ENCODE results near the gene ST3GAL2.
"Not testable (repeated sequence)": the region's sequence is repeated elsewhere in the genome, so short reads cannot be mapped to it uniquely, and the experiment has no call there.

Gene ST3GAL2

DNA sequence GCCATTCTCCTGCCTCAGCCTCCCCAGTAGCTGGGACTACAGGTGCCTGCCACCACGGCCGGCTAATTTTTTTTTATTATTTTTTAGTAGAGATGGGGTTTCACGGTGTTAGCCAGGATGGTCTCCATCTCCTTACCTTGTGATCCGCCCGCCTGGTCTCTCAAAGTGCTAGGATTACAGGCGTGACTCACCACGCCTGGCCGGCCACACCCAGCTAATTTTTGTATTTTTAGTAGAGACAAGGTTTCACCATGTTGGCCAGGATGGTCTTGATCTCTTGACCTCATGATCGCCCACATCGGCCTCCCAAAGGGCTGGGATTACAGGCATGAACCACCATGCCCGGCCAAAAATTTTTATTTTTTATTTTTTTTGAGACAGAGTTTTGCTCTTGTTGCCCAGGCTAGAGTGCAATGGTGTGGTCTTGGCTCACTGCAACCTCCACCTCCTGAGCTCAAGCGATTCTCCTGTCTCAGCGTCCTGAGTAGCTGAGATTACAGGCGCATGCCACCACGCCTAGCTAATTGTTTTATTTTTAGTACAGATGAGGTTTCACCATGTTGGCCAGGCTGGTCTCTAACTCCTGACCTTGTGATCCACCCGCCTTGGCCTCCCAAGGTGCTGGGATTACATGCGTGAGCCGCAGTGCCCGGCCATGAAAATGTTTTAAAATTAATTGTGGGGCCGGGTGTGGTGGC lies 52.5 kb downstream of the ST3GAL2 start:
- not testable (repeated sequence) for DNase-seq (ENCODE audit: low read depth)

GRCh38 chr16:70383421-70383960 lies 55.4 kb downstream of the ST3GAL2 start:
- no peak for DNase-seq (ENCODE audit: low read depth)

GRCh38 chr16:70381604-70382342 lies 57.1 kb downstream of the ST3GAL2 start:
- DNase-seq (ENCODE audit: low read depth): no peak

DNA sequence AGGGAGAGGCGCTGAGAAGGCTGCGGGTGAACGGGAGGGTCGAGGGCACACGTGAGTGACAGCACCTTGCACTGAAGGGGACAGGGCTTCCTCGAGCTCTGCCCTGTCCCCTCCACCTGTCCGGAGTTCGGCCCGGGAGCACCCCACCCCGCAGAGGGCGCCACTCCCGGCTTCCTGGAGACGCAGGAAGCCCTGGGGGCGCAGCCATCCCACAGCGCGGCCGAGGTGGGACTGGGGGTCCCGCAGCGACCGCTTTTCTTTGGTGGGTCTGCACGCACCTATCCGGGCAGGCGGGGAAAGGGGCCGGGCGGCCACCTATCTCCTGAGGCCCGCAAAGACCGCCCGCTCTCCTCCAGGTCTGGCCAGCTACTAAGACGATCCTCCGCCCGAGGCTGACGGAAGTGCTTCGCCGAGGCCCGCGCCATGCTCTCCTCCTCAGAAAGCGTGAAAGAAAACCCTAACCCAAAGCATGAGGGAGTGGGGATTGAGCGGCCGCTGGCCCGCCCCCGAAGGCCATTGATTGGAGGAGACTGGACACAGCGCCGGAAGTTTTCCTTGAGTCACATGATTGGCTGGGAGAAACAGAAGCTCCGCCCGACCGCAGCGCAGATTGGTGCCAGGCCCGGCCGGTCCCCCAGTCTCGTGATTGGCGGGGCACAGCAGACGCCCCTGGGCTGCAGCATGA lies 57.8 kb downstream of the ST3GAL2 start:
- DNase-seq (ENCODE audit: low read depth): peak; percentile 96

GRCh38 chr16:70380248-70380918 lies 58.5 kb downstream of the ST3GAL2 start:
- DNase-seq (ENCODE audit: low read depth): peak; percentile 88

DNA sequence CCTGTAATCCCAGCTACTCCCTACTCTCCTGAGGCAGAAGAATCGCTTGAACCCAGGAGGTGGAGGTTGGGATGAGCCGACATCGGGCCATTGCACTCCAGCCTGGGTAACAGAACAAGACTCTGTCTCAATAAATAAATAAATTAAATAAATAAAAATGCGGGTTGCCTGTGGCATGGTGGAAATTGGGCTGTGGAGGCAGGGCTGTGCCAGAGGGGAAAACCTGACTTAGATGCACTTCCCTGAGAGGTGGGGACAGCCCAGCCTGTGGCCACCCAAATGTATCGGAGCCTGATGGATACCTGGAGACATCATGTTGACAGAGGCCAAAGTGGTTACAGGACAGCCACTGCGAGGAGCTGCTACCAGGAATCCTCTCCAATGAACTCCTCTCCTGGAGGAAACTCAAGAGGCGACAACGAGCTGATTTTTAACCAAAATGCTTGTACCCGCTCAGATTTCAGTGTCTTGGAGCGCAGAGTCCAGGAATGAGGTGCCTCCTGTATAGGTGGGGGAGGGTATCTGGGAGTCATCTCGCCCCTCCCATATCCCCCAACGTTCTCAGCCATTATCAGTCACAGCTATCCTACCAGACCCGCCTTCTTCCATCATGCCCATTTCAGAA lies 59.9 kb downstream of the ST3GAL2 start:
- no peak for DNase-seq (ENCODE audit: low read depth)

- DNase-seq (ENCODE audit: low read depth): no peak
Measured at GRCh38 chr16:70377782-70378181, 61.1 kb downstream of the ST3GAL2 start.

DNA sequence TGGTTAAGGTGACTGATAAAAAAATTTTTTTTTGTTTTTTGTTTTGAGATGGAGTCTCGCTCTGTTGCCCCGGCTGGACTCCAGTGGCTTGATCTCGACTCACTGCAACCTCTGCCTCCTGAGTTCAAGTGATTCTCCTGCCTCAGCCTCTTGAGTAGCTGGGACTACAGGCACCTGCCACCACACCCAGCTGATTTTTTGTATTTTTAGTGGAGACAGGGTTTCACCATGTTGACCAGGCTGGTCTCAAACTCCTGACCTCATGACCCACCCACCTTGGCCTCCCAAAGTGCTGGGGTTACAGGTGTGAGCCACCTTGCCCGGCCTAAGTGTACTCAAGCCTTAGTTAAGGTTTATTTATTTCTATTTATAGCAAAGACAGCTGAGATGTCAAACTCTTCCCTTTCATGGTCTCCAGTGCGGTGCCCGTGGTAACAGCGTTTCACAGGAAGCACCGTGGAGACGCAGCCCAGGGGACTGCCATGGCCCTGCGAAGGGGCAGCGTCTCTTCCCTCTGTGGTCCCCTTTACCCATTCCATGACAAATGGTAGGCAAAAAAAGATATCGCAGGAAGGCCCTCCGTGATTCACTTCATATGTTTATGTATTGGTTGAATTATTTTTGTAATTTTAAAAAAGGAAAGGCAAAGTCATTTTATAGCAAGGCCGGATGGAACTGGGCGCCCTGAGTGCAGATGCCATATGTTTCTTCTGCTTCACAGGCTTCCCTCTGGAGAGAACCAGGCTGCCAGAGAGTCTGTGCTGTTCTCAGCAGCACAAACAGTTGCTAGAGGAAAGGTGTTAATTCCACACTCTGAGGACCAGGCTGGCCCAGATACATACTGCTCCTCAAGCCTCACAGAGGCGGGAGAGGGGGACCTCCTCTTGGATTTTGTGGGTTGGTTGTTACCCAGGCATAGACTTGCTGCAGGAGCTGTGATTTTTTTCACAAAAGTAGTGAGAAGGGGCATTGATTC lies 63.0 kb downstream of the ST3GAL2 start:
- no peak for DNase-seq (ENCODE audit: low read depth)

GRCh38 chr16:70374213-70374612 lies 64.7 kb downstream of the ST3GAL2 start:
- DNase-seq (ENCODE audit: low read depth): no peak

GRCh38 chr16:70372921-70373728 lies 65.8 kb downstream of the ST3GAL2 start:
- no peak for DNase-seq (ENCODE audit: low read depth)

DNA sequence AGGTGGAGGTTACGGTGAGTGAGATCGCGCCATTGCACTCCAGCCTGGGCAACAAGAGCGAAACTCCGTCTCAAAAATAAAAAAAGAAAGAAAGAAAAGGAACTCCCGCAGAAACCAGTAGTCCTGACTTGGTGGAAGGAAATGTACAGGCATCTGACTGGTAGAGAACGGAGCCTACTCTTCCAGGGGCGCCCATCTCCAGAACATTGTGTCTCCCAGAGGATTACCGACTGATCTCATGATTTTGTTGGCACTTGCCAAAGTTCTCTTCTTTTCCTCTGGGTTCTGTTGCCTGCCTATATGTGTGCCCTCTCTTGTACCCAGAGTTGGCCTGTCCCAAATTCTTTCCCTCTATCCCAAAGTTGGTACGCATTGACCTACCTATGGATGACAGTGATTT lies 68.0 kb downstream of the ST3GAL2 start:
- DNase-seq (ENCODE audit: low read depth): no peak

DNA sequence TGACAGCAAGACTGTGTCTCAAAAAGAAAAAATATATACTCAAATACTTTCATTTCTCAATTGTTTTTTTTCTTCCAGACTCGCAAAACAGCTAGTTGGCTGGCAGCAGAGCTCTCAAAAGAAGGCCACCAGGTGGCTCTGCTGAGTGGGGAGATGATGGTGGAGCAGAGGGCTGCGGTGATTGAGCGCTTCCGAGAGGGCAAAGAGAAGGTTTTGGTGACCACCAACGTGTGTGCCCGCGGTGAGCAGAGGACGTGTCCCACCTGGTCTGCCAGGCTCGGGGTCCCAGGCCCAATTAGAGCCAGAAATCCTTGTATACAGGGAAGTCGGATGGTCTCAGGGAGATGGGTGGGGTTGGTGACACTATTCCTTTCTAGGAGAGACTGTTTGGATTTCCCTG lies 68.8 kb downstream of the ST3GAL2 start:
- DNase-seq (ENCODE audit: low read depth): peak; percentile 27

- no peak for DNase-seq (ENCODE audit: low read depth)
Measured at GRCh38 chr16:70364399-70364798, 74.5 kb downstream of the ST3GAL2 start.

DNA sequence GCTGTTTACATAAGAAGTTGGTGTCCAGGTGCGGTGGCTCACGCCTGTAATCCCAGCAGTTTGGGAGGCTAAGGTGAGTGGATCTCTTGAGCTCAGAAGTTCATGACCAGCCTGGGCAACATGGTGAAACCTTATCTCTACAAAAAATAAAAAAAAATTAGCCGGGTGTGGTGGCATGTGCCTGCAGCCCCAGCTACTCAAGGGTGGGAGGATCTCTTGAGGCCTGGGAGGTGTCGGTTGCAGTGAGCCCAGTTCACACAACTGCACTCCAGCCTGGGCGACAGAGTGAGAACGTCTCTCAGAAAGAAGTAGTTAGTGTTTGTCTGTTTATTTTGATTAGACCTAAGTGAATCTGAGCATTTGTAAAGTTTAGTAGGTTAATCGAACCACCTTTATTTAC lies 79.3 kb downstream of the ST3GAL2 start:
- DNase-seq (ENCODE audit: low read depth): no peak

DNA sequence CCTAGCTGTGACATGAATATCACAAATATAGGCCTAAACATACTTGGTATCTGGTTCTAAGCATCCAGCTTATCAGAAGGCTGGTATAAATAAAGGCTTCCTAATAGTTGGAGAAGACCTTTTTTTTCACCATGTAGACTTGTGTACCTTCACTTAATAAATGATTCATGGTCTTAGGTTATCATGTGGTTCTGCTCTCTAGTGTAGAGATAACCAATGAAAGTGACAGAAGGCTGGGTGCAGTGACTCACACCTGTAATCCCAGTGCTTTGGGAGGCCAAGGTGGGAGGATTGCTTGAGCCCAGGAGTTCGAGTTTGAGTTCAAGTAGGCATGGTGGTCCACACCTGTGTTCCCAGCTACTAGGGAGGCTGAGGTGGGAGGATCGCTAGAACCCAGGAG lies 89.1 kb downstream of the ST3GAL2 start:
- no peak for DNase-seq (ENCODE audit: low read depth)

DNA sequence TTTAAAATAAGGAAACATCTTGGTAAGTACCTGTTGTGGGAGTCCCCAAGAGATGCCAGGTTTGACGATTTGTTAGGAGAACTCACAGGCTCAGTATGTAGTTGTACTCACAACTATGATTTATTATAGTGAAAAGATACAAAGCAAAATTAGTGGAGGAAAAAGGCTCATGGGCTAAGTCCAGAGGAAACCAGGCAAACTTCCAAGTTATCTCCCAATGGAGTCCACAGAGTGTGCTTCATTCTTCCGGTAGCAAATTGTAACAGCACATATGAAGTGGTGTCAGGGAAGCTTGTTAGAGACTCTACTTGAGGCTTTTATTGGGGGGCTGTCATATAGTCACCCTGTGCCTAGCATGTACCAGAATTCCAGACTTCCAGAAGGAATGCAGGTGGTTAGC lies 89.9 kb downstream of the ST3GAL2 start:
- DNase-seq (ENCODE audit: low read depth): peak; percentile 25

GRCh38 chr16:70345840-70346239 lies 93.1 kb downstream of the ST3GAL2 start:
- no peak for DNase-seq (ENCODE audit: low read depth)

DNA sequence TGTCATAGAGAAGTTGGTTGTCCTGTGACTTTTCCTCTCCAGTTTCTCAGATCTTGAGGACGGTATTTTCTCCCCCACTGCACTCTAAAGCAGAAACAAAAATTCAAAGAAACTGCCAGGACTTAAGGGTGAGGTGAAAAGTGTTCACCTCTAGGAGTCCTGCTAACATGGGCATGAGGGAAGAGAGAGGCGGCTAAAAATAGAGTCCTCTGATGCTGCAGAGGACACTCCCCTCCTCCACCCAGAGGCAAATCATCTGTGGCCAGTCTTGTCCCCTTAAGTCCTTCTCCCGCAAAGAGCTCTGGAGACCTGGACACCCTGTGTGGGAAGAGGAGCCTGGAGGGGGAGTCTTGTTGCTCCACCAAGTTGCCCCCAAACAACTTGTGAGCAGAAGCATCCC lies 96.9 kb downstream of the ST3GAL2 start:
- DNase-seq (ENCODE audit: low read depth): no peak

GRCh38 chr16:70341600-70341999 lies 97.3 kb downstream of the ST3GAL2 start:
- no peak for DNase-seq (ENCODE audit: low read depth)

DNA sequence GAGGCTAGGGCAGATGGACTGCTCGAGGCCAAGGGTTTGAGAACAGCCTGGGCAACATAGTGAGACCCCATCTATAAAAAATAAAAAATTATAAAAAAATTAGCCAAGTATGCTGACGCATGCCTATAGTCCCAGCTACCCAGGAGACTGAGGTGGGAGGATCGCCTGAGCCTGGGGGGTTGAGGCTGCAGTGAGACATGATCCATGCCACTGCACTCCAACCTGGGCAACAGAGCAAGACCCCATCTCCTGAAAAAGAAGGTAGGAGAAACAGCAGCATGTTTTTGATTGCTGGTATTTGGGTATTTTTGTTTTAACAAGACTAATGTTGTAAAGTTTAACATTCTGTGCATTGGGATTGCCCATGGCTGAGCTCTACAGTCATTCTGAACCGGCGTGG lies 101.1 kb downstream of the ST3GAL2 start:
- no peak for DNase-seq (ENCODE audit: low read depth)

All from fibroblast of gingiva (primary cell).